ENCODE measurements around the gene APRT. TPM values are rescaled to one million over a fixed set of nuclear protein-coding genes. Genes with fewer than 3 reads are reported as not detected.

The APRT gene
- total and polyA plus RNA-seq, 2 of the 4 experiments (the other 2 are of a cell fraction): 40.5 to 157 TPM

DNA sequence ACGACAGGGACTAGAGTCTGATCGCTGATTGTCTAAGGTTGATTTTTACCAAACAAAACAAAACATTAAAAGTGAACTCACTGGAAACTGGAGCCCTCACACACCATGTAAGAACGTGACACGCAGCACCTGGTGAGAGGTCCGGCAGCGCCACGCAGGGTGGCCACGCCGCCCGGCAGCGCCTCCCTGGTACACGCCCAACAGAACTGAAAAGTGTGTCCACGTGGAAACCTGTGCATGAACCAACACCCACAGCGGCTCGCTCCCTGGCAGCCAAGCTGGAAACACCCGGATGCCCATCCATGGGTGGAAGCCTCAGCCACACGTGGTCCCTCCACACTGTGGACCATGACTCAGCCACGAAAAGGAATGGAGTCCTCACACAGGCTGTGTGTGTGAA, 35.9 kb upstream of the APRT start:
- no peak for TF ChIP-seq CEBPB (IDR thresholded peaks at IDR 0.05; ENCODE audit: low read depth, low read length)
- TF ChIP-seq MAFK (IDR thresholded peaks at IDR 0.05; ENCODE audit: low read depth, low read length): no peak
- TF ChIP-seq CHD1 (IDR thresholded peaks at IDR 0.05; ENCODE audit: low read depth, low read length): no peak
- no peak for TF ChIP-seq POLR2A (IDR thresholded peaks at IDR 0.05; ENCODE audit: low read depth, low read length)
- no peak for TF ChIP-seq ELK1 (IDR thresholded peaks at IDR 0.05; ENCODE audit: borderline replicate concordance, low read depth, low read length)
- no peak for TF ChIP-seq NFE2L2 (IDR thresholded peaks at IDR 0.05; ENCODE audit: low read depth, low read length)
- no peak for TF ChIP-seq MAZ (IDR thresholded peaks at IDR 0.05; ENCODE audit: borderline replicate concordance, low read depth, low read length)
- TF ChIP-seq SMC3 (IDR thresholded peaks at IDR 0.05; ENCODE audit: low read depth, low read length): no peak
- TF ChIP-seq MXI1 (IDR thresholded peaks at IDR 0.05; ENCODE audit: borderline replicate concordance, low read depth, low read length): no peak
- dilution Hi-C loops (cut with HindIII; ENCODE audit: low sequenced_read_pairs, unreplicated experiment) (no loop called here), in situ Hi-C loops (cut with MboI; ENCODE audit: low sequenced_read_pairs) (no loop called here), intact Hi-C loops (cut with micrococcal nuclease) (no loop called here)
- no peaks in the 10 kb centered on the region for H3K9me3 ChIP-seq (ENCODE audit: control insufficient read depth, insufficient read depth, low read length)
- no peak overlapping the region for H2BK15ac ChIP-seq (ENCODE audit: low read depth, low read length)
- ATAC-seq (ENCODE audit: low read depth) (no peak), DNase-seq (no peak)
- no peak overlapping the region for H2AFZ ChIP-seq (replicated peaks; ENCODE audit: low read length, poor library complexity)
- H2AK5ac ChIP-seq (ENCODE audit: low read depth, low read length): no peak overlapping the region
- H4K91ac ChIP-seq (ENCODE audit: insufficient read depth, low read depth, low read length): no peak overlapping the region
- no peak overlapping the region for H2BK5ac ChIP-seq (ENCODE audit: low read depth, low read length, poor library complexity, severe bottlenecking)
- POLR2A ChIA-PET (ENCODE audit: unreplicated experiment): no interaction called here
- BruUV-seq (replicated peaks): no TSS peak
- no peak overlapping the region for H3K9ac ChIP-seq (ENCODE audit: low read depth, low read length)
- CTCF ChIA-PET: no interaction called here
- H3K14ac ChIP-seq (replicated peaks; ENCODE audit: low read depth, low read length): no peak overlapping the region
- no peak overlapping the region for H3K4ac ChIP-seq (ENCODE audit: low read depth, low read length)
- no peak overlapping the region for H3K23ac ChIP-seq (ENCODE audit: low read depth, low read length)
- no peak overlapping the region for H4K8ac ChIP-seq (ENCODE audit: low read depth in 2 of 2, low read length in 2 of 2)
- H3K4me3 ChIP-seq (ENCODE audit: insufficient read depth, low read depth, low read length): no peak overlapping the region
- H3K18ac ChIP-seq (ENCODE audit: low read depth, low read length): no peak overlapping the region
- peaks cover 4 to 20% of the 10 kb centered on the region in 2 experiments for H3K79me1 ChIP-seq (ENCODE audit: low read depth in 1 of 2, low read length in 2 of 2)
- no peak overlapping the region for H2BK120ac ChIP-seq (ENCODE audit: low read depth, low read length)
- no peak overlapping the region for H2AK9ac ChIP-seq (replicated peaks; ENCODE audit: low read depth, low read length, poor library complexity)
- peaks cover 14% of the 10 kb centered on the region; the same call in 1 of the 2 replicates for H4K20me1 ChIP-seq (ENCODE audit: insufficient read depth, low read length)
- H3K9me1 ChIP-seq (ENCODE audit: insufficient read depth, low read length): no peaks in the 10 kb centered on the region
- H4K5ac ChIP-seq (ENCODE audit: low read depth, low read length): no peak overlapping the region
- H3K56ac ChIP-seq (ENCODE audit: extremely low read depth, insufficient read depth, low read length): no peak overlapping the region
- no peak overlapping the region for H2BK20ac ChIP-seq (ENCODE audit: low read depth, low read length)
- no peaks in the 10 kb centered on the region for H3K27me3 ChIP-seq (ENCODE audit: control insufficient read depth, insufficient read depth, low read length)
- no peak overlapping the region for H3K4me2 ChIP-seq (ENCODE audit: low read depth, low read length)
- H3K36me3 ChIP-seq (ENCODE audit: control insufficient read depth, insufficient read depth, low read length): peaks cover 15% of the 10 kb centered on the region
- H3K4me1 ChIP-seq (ENCODE audit: control insufficient read depth, insufficient read depth, low read length): peaks cover 3% of the 10 kb centered on the region; the same call in 1 of the 2 replicates
- 98% methylated on average over 8 of the region's 18 CpGs; no CpG with 5 or more reads in 1 of the 2 experiments for whole genome bisulfite sequencing, 2 experiments (ENCODE audit: extremely low coverage in 2 of 2, insufficient read length in 1 of 2)
- H3K27ac ChIP-seq (ENCODE audit: insufficient read depth, low read length): no peak overlapping the region

Measured in IMR-90 (cell line).